ENCODE data around the gene ZGLP1. TPM values are rescaled to one million over a fixed set of nuclear protein-coding genes. Genes with fewer than 3 reads are reported as not detected.
A peak's percentile ranks its signal among the peaks of the same experiment; 100 is the strongest.

ZGLP1 gene
- total and polyA plus RNA-seq, 2 of the 13 experiments (the other 11 are each of a cell fraction or from before 2014, with no cell fraction given) = 2.4 to 3.0 TPM

DNA sequence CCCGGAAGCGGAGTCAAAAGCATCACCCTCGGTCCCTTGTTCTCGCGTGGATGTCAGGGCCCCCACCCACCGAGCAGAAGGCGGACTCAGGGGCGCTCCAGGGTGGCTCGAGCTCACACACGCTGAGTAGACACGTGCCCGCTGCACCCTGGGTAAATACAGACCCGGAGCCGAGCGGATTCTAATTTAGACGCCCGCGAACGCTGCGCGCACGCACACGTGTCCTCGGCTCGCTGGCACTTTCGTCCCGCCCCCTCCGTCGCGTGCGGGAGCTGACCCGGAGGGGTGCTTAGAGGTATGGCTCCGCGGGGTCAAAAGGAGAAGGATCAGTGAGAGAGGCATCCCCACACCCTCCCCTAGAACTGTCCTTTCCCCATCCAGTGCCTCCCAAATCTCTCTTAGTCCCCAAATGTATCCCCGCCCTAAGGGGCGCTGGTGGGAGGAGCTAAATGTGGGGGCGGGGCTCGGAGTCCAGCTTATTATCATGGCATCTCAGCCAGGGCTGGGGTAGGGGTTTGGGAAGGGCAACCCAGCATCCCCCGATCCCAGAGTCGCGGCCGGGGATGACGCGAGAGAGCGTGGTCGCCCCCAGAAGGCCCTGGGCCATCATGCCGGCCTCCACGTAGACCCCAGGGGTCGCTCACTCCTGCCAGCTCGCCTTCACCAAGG, 20.3 kb downstream of the ZGLP1 start (continued):
- TF ChIP-seq, protein P1, sequence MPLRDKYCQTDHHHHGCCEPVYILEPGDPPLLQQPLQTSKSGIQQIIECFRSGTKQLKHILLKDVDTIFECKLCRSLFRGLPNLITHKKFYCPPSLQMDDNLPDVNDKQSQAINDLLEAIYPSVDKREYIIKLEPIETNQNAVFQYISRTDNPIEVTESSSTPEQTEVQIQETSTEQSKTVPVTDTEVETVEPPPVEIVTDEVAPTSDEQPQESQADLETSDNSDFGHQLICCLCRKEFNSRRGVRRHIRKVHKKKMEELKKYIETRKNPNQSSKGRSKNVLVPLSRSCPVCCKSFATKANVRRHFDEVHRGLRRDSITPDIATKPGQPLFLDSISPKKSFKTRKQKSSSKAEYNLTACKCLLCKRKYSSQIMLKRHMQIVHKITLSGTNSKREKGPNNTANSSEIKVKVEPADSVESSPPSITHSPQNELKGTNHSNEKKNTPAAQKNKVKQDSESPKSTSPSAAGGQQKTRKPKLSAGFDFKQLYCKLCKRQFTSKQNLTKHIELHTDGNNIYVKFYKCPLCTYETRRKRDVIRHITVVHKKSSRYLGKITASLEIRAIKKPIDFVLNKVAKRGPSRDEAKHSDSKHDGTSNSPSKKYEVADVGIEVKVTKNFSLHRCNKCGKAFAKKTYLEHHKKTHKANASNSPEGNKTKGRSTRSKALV (CRISPR knock-in tag; IDR thresholded peaks at IDR 0.05) = 0 out of 2 replicates have a peak, but pooled peaks have one; percentile 57
- 0 out of 2 replicates have a peak, but pooled peaks have one; percentile 19 for TF ChIP-seq KAT8 (CRISPR knock-in tag; IDR thresholded peaks at IDR 0.05)
- 0 out of 2 replicates have a peak, but pooled peaks have one; percentile 55 for TF ChIP-seq NKX3-1 (CRISPR knock-in tag; IDR thresholded peaks at IDR 0.05)
- no peak for TF ChIP-seq ZFP41 (CRISPR knock-in tag; IDR thresholded peaks at IDR 0.05; ENCODE audit: borderline replicate concordance)
- TF ChIP-seq ZNF776 (CRISPR knock-in tag; IDR thresholded peaks at IDR 0.05) = peak; percentile 73; the same call in 1 of the 2 replicates
- peak; percentile 68 for TF ChIP-seq AGO1 (IDR thresholded peaks at IDR 0.05; ENCODE audit: low read depth, low read length, poor library complexity, severe bottlenecking)
- TF ChIP-seq ZNF768 (CRISPR knock-in tag; IDR thresholded peaks at IDR 0.05) = peak; percentile 32; the same call in 1 of the 2 replicates
- no peak for TF ChIP-seq ZNF180 (CRISPR knock-in tag; IDR thresholded peaks at IDR 0.05; ENCODE audit: borderline replicate concordance, low read depth)
- TF ChIP-seq PATZ1 (CRISPR knock-in tag; IDR thresholded peaks at IDR 0.05) = peak; percentile 8; the same call in 1 of the 2 replicates
- TF ChIP-seq TOPORS (CRISPR knock-in tag; IDR thresholded peaks at IDR 0.05) = peak; percentile 28; the same call in 1 of the 2 replicates
- peak; percentile 53; the same call in 1 of the 2 replicates for TF ChIP-seq SALL2 (CRISPR knock-in tag; IDR thresholded peaks at IDR 0.05)
- 0 out of 2 replicates have a peak, but pooled peaks have one; percentile 51 for TF ChIP-seq REXO4 (CRISPR knock-in tag; IDR thresholded peaks at IDR 0.05; ENCODE audit: borderline replicate concordance)
- TF ChIP-seq ZC3H13 (CRISPR knock-in tag; IDR thresholded peaks at IDR 0.05) = 0 out of 2 replicates have a peak, but pooled peaks have one; percentile 9
- TF ChIP-seq, protein P2, sequence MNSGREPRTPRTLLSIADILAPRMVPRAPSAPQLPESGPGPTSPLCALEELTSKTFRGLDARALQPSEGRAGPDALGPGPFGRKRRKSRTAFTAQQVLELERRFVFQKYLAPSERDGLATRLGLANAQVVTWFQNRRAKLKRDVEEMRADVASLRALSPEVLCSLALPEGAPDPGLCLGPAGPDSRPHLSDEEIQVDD (CRISPR knock-in tag; IDR thresholded peaks at IDR 0.05; ENCODE audit: borderline replicate concordance) = peak; percentile 87; the same call in 1 of the 2 replicates
- TF ChIP-seq ZNF224 (CRISPR knock-in tag; IDR thresholded peaks at IDR 0.05) = peak; percentile 86
- no peak for TF ChIP-seq HOXA9 (CRISPR knock-in tag; IDR thresholded peaks at IDR 0.05; ENCODE audit: borderline replicate concordance)
- TF ChIP-seq KDM6A (CRISPR knock-in tag; IDR thresholded peaks at IDR 0.05; ENCODE audit: low read depth) = 0 out of 2 replicates have a peak, but pooled peaks have one; percentile 26
- 0 out of 2 replicates have a peak, but pooled peaks have one; percentile 37 for TF ChIP-seq SRY (CRISPR knock-in tag; IDR thresholded peaks at IDR 0.05)
- TF ChIP-seq ZNF460 (CRISPR knock-in tag; IDR thresholded peaks at IDR 0.05; ENCODE audit: borderline replicate concordance) = no peak
- TF ChIP-seq SP4 (CRISPR knock-in tag; IDR thresholded peaks at IDR 0.05) = 0 out of 2 replicates have a peak, but pooled peaks have one; percentile 29
- TF ChIP-seq POLR2A (IDR thresholded peaks at IDR 0.05; ENCODE audit: insufficient read depth in 1 of 2, low read depth in 2 of 2, low read length in 2 of 2) = 0 out of 4 replicates have a peak, but pooled peaks of 1 of the 2 experiments have one; percentile 8
- peak; percentile 43; the same call in 1 of the 2 replicates for TF ChIP-seq YEATS4 (CRISPR knock-in tag; IDR thresholded peaks at IDR 0.05; ENCODE audit: borderline replicate concordance)
- TF ChIP-seq ZNF441 (CRISPR knock-in tag; IDR thresholded peaks at IDR 0.05; ENCODE audit: borderline replicate concordance) = peak; percentile 30; the same call in 1 of the 2 replicates

All from HepG2 (cell line).